ENCODE data around the gene MAML3. TPM values are rescaled to one million over a fixed set of nuclear protein-coding genes. Genes with fewer than 3 reads are reported as not detected.

MAML3 gene
- total and polyA plus RNA-seq, 2 of the 13 experiments (the other 11 are each of a cell fraction or from before 2014, with no cell fraction given): 0.05 to 0.13 TPM

- Histone ChIP-seq H3K36me3 (replicated peaks in 1 of 2; ENCODE audit: control insufficient read depth in 1 of 2, insufficient read depth in 2 of 2, low read length in 2 of 2) (no peaks in the 10 kb centered on the region), H3K79me2 (ENCODE audit: insufficient read depth, low read length) (no peaks in the 10 kb centered on the region), H3K4me1 (ENCODE audit: insufficient read depth, low read length) (peaks cover 29% of the 10 kb centered on the region), H3K9ac (ENCODE audit: insufficient read depth, low read depth, low read length) (no peak overlapping the region), H3K9me3 (ENCODE audit: low read length) (no peaks in the 10 kb centered on the region), H3K27me3 (ENCODE audit: control insufficient read depth in 1 of 2, insufficient read depth in 2 of 2, low read length in 2 of 2) (peaks cover 0 to 13% of the 10 kb centered on the region in 2 experiments; a peak in 2 of 5 replicates), H2AFZ (ENCODE audit: low read length) (no peak overlapping the region), H3K4me3 (replicated peaks in 1 of 3; ENCODE audit: insufficient read depth in 1 of 3, low read depth in 2 of 3, low read length in 3 of 3) (no peak overlapping the region), H4K20me1 (ENCODE audit: insufficient read depth, low read length) (no peaks in the 10 kb centered on the region), H3K27ac (ENCODE audit: extremely low read length, insufficient read depth, low read length) (no peak overlapping the region), H3K4me2 (ENCODE audit: low read depth, low read length) (no peak overlapping the region)
- no TSS peak for BruUV-seq (replicated peaks)
- no peak for FAIRE-seq
- TF ChIP-seq KDM1A (CRISPR knock-in tag; IDR thresholded peaks at IDR 0.05) (no peak), ZKSCAN1 (IDR thresholded peaks at IDR 0.05; ENCODE audit: low read length) (no peak), ZSCAN9 (CRISPR knock-in tag; IDR thresholded peaks at IDR 0.05; ENCODE audit: borderline replicate concordance) (no peak), ARNTL (CRISPR knock-in tag; IDR thresholded peaks at IDR 0.05) (no peak), RARA (CRISPR knock-in tag; IDR thresholded peaks at IDR 0.05) (no peak), ZNF253 (CRISPR knock-in tag; IDR thresholded peaks at IDR 0.05; ENCODE audit: borderline replicate concordance) (no peak), ZNF292 (CRISPR knock-in tag; IDR thresholded peaks at IDR 0.05; ENCODE audit: borderline replicate concordance, low read depth) (no peak), ZNF414 (CRISPR knock-in tag; IDR thresholded peaks at IDR 0.05) (no peak), ZSCAN22 (CRISPR knock-in tag; IDR thresholded peaks at IDR 0.05) (no peak), RAD51 (IDR thresholded peaks at IDR 0.05; ENCODE audit: borderline replicate concordance) (no peak), ZZZ3 (CRISPR knock-in tag; IDR thresholded peaks at IDR 0.05; ENCODE audit: borderline replicate concordance) (no peak), ZFAT (CRISPR knock-in tag; conservative IDR thresholded peaks at IDR 0.05) (no peak), STAT6 (CRISPR knock-in tag; IDR thresholded peaks at IDR 0.05; ENCODE audit: borderline replicate concordance) (no peak)
- TF ChIP-seq, protein P1, sequence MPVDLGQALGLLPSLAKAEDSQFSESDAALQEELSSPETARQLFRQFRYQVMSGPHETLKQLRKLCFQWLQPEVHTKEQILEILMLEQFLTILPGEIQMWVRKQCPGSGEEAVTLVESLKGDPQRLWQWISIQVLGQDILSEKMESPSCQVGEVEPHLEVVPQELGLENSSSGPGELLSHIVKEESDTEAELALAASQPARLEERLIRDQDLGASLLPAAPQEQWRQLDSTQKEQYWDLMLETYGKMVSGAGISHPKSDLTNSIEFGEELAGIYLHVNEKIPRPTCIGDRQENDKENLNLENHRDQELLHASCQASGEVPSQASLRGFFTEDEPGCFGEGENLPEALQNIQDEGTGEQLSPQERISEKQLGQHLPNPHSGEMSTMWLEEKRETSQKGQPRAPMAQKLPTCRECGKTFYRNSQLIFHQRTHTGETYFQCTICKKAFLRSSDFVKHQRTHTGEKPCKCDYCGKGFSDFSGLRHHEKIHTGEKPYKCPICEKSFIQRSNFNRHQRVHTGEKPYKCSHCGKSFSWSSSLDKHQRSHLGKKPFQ (CRISPR knock-in tag; IDR thresholded peaks at IDR 0.05; ENCODE audit: insufficient replicate concordance): no peak
- 50% methylated on average over 5 of the region's 8 CpGs for WGBS (ENCODE audit: low lambda C conversion rate)
- DNase-seq (ENCODE audit: low spot score): no peak
- POLR2A ChIA-PET: no interaction called here
- in situ Hi-C loops (cut with HindIII; ENCODE audit: extremely low pct_ligation_motif_present, low pct_unique_long_range_greater_than_20kb): no loop called here
- CTCF ChIA-PET (ENCODE audit: low intra/inter-chr PET ratio, low total read pairs): no interaction called here
- peak; percentile 25; the same call in 1 of the 3 replicates for ATAC-seq
- intact Hi-C loops (cut with micrococcal nuclease; ENCODE audit: unreplicated experiment): no loop called here
Observed at GRCh38 chr4:139889264-139889663, 264.7 kb downstream of the MAML3 start.

Measured in HepG2 (cell line).